Measurements from ENCODE around the gene MYBBP1A. TPM values are rescaled to one million over a fixed set of nuclear protein-coding genes. Genes with fewer than 3 reads are reported as not detected.

Gene MYBBP1A
- total RNA-seq, 1 donor from 2014 or later, result 47.9 TPM

DNA sequence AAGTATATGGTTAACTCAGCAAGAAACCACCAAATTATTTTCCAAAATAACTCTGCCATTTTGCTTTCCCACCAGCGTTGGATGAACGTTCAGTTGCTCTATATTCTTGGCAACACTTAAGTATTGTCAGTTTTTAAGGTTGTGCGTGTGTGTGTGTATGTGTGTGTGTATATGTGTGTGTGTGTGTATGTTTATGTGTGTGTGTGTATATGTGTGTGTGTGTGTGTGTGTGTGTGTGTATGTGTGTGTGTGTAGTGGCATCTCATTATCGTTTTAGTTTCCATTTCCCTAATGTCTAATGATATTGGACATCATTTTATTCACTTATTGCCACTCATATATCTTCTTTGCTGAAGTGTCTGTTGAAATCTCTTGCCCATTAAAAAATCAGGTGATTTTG, 17.9 kb upstream of the MYBBP1A start:
- no peak overlapping the region for H3K4me3 Mint-ChIP-seq (ENCODE audit: unreplicated experiment)
- H3K27me3 Mint-ChIP-seq (ENCODE audit: unreplicated experiment), result peaks cover 42% of the 10 kb centered on the region
- DNase-seq (ENCODE audit: extremely low spot score, unreplicated experiment), result no peak
- H3K9me3 Mint-ChIP-seq (ENCODE audit: unreplicated experiment), result no peaks in the 10 kb centered on the region
- H3K36me3 Mint-ChIP-seq (ENCODE audit: unreplicated experiment), result no peaks in the 10 kb centered on the region
- peaks cover 12% of the 10 kb centered on the region for H3K4me1 Mint-ChIP-seq (ENCODE audit: unreplicated experiment)
- TF ChIP-seq, protein P1, sequence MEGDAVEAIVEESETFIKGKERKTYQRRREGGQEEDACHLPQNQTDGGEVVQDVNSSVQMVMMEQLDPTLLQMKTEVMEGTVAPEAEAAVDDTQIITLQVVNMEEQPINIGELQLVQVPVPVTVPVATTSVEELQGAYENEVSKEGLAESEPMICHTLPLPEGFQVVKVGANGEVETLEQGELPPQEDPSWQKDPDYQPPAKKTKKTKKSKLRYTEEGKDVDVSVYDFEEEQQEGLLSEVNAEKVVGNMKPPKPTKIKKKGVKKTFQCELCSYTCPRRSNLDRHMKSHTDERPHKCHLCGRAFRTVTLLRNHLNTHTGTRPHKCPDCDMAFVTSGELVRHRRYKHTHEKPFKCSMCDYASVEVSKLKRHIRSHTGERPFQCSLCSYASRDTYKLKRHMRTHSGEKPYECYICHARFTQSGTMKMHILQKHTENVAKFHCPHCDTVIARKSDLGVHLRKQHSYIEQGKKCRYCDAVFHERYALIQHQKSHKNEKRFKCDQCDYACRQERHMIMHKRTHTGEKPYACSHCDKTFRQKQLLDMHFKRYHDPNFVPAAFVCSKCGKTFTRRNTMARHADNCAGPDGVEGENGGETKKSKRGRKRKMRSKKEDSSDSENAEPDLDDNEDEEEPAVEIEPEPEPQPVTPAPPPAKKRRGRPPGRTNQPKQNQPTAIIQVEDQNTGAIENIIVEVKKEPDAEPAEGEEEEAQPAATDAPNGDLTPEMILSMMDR (IDR thresholded peaks at IDR 0.05), result no peak
- no peak overlapping the region for H3K27ac Mint-ChIP-seq (ENCODE audit: unreplicated experiment)

GRCh38 chr17:4572131-4572530, 16.9 kb upstream of the MYBBP1A start:
- Mint-ChIP-seq H3K4me3 (ENCODE audit: unreplicated experiment) (no peak overlapping the region), H3K4me1 (ENCODE audit: unreplicated experiment) (peaks cover 10% of the 10 kb centered on the region), H3K36me3 (ENCODE audit: unreplicated experiment) (no peaks in the 10 kb centered on the region)

DNA sequence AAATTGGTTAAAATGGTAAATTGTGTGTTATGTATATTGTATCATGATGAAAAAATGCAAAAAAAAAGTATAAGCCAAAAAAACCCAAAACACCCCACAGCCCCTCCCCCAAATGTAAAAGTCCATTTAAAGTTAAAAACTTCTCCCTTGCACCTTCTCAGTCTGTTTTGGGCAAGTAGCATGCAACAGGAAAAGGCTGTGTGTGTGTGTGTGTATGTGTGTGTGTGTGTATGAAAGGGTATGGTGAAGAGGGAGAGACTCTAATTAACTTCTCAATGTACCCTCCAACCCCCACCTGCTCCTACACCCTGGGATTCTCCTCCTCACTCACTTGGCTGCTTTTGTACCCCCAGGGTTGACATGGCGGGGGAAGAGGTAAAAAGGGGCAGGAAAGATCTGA, 14.4 kb upstream of the MYBBP1A start:
- no peaks in the 10 kb centered on the region for H3K36me3 Mint-ChIP-seq (ENCODE audit: unreplicated experiment)
- H3K4me1 Mint-ChIP-seq (ENCODE audit: unreplicated experiment), result peaks cover 12% of the 10 kb centered on the region
- no peak for DNase-seq (ENCODE audit: extremely low spot score, unreplicated experiment)
- H3K27ac Mint-ChIP-seq (ENCODE audit: unreplicated experiment), result no peak overlapping the region
- H3K4me3 Mint-ChIP-seq (ENCODE audit: unreplicated experiment), result no peak overlapping the region
- no peaks in the 10 kb centered on the region for H3K9me3 Mint-ChIP-seq (ENCODE audit: unreplicated experiment)
- peaks cover 25% of the 10 kb centered on the region for H3K27me3 Mint-ChIP-seq (ENCODE audit: unreplicated experiment)
- TF ChIP-seq, protein P1 (IDR thresholded peaks at IDR 0.05), result no peak

More at GRCh38 chr17:4572131-4572530, 16.9 kb upstream of the MYBBP1A start:
- no peak overlapping the region for H3K27ac Mint-ChIP-seq (ENCODE audit: unreplicated experiment)
- TF ChIP-seq, protein P1 (IDR thresholded peaks at IDR 0.05), result no peak
- no peak for DNase-seq (ENCODE audit: extremely low spot score, unreplicated experiment)
- H3K9me3 Mint-ChIP-seq (ENCODE audit: unreplicated experiment), result no peaks in the 10 kb centered on the region
- peaks cover 39% of the 10 kb centered on the region for H3K27me3 Mint-ChIP-seq (ENCODE audit: unreplicated experiment)

DNA sequence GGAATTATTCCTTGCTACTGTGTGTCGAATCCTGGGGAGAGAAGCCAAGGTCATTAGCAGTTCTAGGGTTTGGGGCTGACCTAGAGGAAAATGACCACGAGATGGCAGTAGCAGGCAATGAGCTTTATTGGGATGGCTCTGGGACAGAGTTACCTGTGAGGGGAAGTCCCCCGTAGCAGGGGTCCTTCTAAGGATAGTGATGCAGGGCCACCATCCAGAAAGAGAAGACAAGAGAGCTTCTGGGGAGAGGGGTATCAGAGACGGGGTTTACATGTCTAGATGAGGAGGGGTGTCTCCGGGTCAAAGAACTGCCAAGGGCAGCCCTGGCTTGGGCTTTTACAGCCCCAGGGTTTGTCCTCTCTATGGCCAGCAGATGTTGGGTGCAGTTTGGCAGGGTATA, 11.6 kb upstream of the MYBBP1A start:
- H3K4me1 Mint-ChIP-seq (ENCODE audit: unreplicated experiment), result peaks cover 12% of the 10 kb centered on the region
- H3K36me3 Mint-ChIP-seq (ENCODE audit: unreplicated experiment), result no peaks in the 10 kb centered on the region
- TF ChIP-seq, protein P1 (IDR thresholded peaks at IDR 0.05), result peak; percentile 85
- no peak for DNase-seq (ENCODE audit: extremely low spot score, unreplicated experiment)
- H3K27ac Mint-ChIP-seq (ENCODE audit: unreplicated experiment), result no peak overlapping the region
- peaks cover 25% of the 10 kb centered on the region for H3K27me3 Mint-ChIP-seq (ENCODE audit: unreplicated experiment)
- H3K9me3 Mint-ChIP-seq (ENCODE audit: unreplicated experiment), result no peaks in the 10 kb centered on the region
- H3K4me3 Mint-ChIP-seq (ENCODE audit: unreplicated experiment), result no peak overlapping the region

- TF ChIP-seq, protein P1 (IDR thresholded peaks at IDR 0.05), result peak; percentile 86
- Mint-ChIP-seq H3K36me3 (ENCODE audit: unreplicated experiment) (no peaks in the 10 kb centered on the region), H3K4me3 (ENCODE audit: unreplicated experiment) (no peak overlapping the region), H3K9me3 (ENCODE audit: unreplicated experiment) (no peaks in the 10 kb centered on the region), H3K27me3 (ENCODE audit: unreplicated experiment) (peaks cover 33% of the 10 kb centered on the region), H3K27ac (ENCODE audit: unreplicated experiment) (no peak overlapping the region), H3K4me1 (ENCODE audit: unreplicated experiment) (peaks cover 12% of the 10 kb centered on the region)
- DNase-seq (ENCODE audit: extremely low spot score, unreplicated experiment), result no peak
These were observed 10.3 kb upstream of the MYBBP1A start for GRCh38 chr17:4565209-4566141.
